ENCODE measurements around the gene ELMO1. TPM values are rescaled to one million over a fixed set of nuclear protein-coding genes. Genes with fewer than 3 reads are reported as not detected.

The ELMO1 gene
- polyA plus RNA-seq, 2 of the 4 experiments (the other 2 are of a cell fraction), result 2.3 to 6.1 TPM

- no peaks in the 10 kb centered on the region for H3K4me1 ChIP-seq
- H3K9me3 ChIP-seq, result no peaks in the 10 kb centered on the region
- no peak overlapping the region for H3K4me3 ChIP-seq
- ATAC-seq (no peak), DNase-seq (ENCODE audit: low read depth in 1 of 2, low spot score in 1 of 2) (no peak), FAIRE-seq (no peak)
- TF ChIP-seq RNF2 (IDR thresholded peaks at IDR 0.05; ENCODE audit: borderline replicate concordance, low read depth) (no peak), CTCF (IDR thresholded peaks at IDR 0.05) (no peak), GATA3 (IDR thresholded peaks at IDR 0.05; ENCODE audit: borderline replicate concordance) (no peak), HOXA7 (CRISPR knock-in tag; IDR thresholded peaks at IDR 0.05) (no peak), JUN (IDR thresholded peaks at IDR 0.05) (no peak), HDAC2 (IDR thresholded peaks at IDR 0.05) (no peak), CBX8 (IDR thresholded peaks at IDR 0.05) (no peak), NPAS2 (CRISPR knock-in tag; IDR thresholded peaks at IDR 0.05; ENCODE audit: borderline replicate concordance) (no peak), JUNB (IDR thresholded peaks at IDR 0.05) (no peak), TP53 (CRISPR knock-in tag; IDR thresholded peaks at IDR 0.05) (no peak), CHD4 (IDR thresholded peaks at IDR 0.05; ENCODE audit: borderline replicate concordance) (no peak), RCOR1 (IDR thresholded peaks at IDR 0.05; ENCODE audit: low read depth, low read length) (no peak), TFCP2L1 (CRISPR knock-in tag; IDR thresholded peaks at IDR 0.05) (no peak)
- TF ChIP-seq, protein P1, sequence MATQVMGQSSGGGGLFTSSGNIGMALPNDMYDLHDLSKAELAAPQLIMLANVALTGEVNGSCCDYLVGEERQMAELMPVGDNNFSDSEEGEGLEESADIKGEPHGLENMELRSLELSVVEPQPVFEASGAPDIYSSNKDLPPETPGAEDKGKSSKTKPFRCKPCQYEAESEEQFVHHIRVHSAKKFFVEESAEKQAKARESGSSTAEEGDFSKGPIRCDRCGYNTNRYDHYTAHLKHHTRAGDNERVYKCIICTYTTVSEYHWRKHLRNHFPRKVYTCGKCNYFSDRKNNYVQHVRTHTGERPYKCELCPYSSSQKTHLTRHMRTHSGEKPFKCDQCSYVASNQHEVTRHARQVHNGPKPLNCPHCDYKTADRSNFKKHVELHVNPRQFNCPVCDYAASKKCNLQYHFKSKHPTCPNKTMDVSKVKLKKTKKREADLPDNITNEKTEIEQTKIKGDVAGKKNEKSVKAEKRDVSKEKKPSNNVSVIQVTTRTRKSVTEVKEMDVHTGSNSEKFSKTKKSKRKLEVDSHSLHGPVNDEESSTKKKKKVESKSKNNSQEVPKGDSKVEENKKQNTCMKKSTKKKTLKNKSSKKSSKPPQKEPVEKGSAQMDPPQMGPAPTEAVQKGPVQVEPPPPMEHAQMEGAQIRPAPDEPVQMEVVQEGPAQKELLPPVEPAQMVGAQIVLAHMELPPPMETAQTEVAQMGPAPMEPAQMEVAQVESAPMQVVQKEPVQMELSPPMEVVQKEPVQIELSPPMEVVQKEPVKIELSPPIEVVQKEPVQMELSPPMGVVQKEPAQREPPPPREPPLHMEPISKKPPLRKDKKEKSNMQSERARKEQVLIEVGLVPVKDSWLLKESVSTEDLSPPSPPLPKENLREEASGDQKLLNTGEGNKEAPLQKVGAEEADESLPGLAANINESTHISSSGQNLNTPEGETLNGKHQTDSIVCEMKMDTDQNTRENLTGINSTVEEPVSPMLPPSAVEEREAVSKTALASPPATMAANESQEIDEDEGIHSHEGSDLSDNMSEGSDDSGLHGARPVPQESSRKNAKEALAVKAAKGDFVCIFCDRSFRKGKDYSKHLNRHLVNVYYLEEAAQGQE (IDR thresholded peaks at IDR 0.05), result no peak
- TF ChIP-seq, protein P2, sequence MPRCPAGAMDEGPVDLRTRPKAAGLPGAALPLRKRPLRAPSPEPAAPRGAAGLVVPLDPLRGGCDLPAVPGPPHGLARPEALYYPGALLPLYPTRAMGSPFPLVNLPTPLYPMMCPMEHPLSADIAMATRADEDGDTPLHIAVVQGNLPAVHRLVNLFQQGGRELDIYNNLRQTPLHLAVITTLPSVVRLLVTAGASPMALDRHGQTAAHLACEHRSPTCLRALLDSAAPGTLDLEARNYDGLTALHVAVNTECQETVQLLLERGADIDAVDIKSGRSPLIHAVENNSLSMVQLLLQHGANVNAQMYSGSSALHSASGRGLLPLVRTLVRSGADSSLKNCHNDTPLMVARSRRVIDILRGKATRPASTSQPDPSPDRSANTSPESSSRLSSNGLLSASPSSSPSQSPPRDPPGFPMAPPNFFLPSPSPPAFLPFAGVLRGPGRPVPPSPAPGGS (IDR thresholded peaks at IDR 0.05), result no peak
- POLR2A ChIA-PET, result no interaction called here
- no peak overlapping the region for H3K27ac ChIP-seq
- CTCF ChIA-PET, result interaction anchor here (0.6 kb wide), 1 partner anchor 12 kb away, joined by 3 read pairs; no protein-coding TSS in a partner anchor
- WGBS (ENCODE audit: missing lambda C conversion rate), result 50% methylated on average over 6 of the region's 6 CpGs
- no peak overlapping the region for H3K4me2 ChIP-seq
Observed at GRCh38 chr7:37341033-37341630, 107.5 kb downstream of the ELMO1 start.

GRCh38 chr7:37338966-37339365 lies 109.7 kb downstream of the ELMO1 start:
- WGBS (ENCODE audit: missing lambda C conversion rate), result 84% methylated on average over 1 of the region's 1 CpG
- FAIRE-seq (no peak), ATAC-seq (no peak), DNase-seq (ENCODE audit: low read depth in 1 of 2, low spot score in 1 of 2) (no peak)
- H3K4me3 ChIP-seq, result no peak overlapping the region
- TF ChIP-seq POLR2AphosphoS2 (conservative IDR thresholded peaks at IDR 0.05; ENCODE audit: low read length) (no peak), MAZ (IDR thresholded peaks at IDR 0.05; ENCODE audit: borderline replicate concordance, low read depth, low read length) (no peak), FOXS1 (CRISPR knock-in tag; IDR thresholded peaks at IDR 0.05) (no peak), ZSCAN20 (CRISPR knock-in tag; IDR thresholded peaks at IDR 0.05) (no peak), E2F6 (IDR thresholded peaks at IDR 0.05; ENCODE audit: borderline replicate concordance, low read depth) (no peak), KDM5A (IDR thresholded peaks at IDR 0.05) (no peak), MYC (IDR thresholded peaks at IDR 0.05; ENCODE audit: borderline replicate concordance, low read length) (no peak), EP300 (IDR thresholded peaks at IDR 0.05) (no peak), TFCP2L1 (CRISPR knock-in tag; IDR thresholded peaks at IDR 0.05) (no peak), FOSB (CRISPR knock-in tag; IDR thresholded peaks at IDR 0.05) (no peak), KDM1A (IDR thresholded peaks at IDR 0.05; ENCODE audit: low read depth) (no peak), BHLHE40 (IDR thresholded peaks at IDR 0.05; ENCODE audit: low read depth, low read length) (no peak)
- TF ChIP-seq, protein P3, sequence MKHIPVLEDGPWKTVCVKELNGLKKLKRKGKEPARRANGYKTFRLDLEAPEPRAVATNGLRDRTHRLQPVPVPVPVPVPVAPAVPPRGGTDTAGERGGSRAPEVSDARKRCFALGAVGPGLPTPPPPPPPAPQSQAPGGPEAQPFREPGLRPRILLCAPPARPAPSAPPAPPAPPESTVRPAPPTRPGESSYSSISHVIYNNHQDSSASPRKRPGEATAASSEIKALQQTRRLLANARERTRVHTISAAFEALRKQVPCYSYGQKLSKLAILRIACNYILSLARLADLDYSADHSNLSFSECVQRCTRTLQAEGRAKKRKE (CRISPR knock-in tag; IDR thresholded peaks at IDR 0.05; ENCODE audit: low read depth), result no peak
- TF ChIP-seq, protein P4, sequence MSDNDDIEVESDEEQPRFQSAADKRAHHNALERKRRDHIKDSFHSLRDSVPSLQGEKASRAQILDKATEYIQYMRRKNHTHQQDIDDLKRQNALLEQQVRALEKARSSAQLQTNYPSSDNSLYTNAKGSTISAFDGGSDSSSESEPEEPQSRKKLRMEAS (IDR thresholded peaks at IDR 0.05), result no peak
- H3K4me1 ChIP-seq, result no peaks in the 10 kb centered on the region
- no peaks in the 10 kb centered on the region for H3K9me3 ChIP-seq
- no peak overlapping the region for H3K4me2 ChIP-seq
- ChIA-PET CTCF (no interaction called here), POLR2A (no interaction called here)
- no peak overlapping the region for H3K27ac ChIP-seq

All from A549 (cell line).